ENCODE data around the gene R3HDML. TPM values are rescaled to one million over a fixed set of nuclear protein-coding genes. Genes with fewer than 3 reads are reported as not detected.

The R3HDML gene
- total and polyA plus RNA-seq, 2 of the 13 experiments (the other 11 are each of a cell fraction or from before 2014, with no cell fraction given) = not detected

DNA sequence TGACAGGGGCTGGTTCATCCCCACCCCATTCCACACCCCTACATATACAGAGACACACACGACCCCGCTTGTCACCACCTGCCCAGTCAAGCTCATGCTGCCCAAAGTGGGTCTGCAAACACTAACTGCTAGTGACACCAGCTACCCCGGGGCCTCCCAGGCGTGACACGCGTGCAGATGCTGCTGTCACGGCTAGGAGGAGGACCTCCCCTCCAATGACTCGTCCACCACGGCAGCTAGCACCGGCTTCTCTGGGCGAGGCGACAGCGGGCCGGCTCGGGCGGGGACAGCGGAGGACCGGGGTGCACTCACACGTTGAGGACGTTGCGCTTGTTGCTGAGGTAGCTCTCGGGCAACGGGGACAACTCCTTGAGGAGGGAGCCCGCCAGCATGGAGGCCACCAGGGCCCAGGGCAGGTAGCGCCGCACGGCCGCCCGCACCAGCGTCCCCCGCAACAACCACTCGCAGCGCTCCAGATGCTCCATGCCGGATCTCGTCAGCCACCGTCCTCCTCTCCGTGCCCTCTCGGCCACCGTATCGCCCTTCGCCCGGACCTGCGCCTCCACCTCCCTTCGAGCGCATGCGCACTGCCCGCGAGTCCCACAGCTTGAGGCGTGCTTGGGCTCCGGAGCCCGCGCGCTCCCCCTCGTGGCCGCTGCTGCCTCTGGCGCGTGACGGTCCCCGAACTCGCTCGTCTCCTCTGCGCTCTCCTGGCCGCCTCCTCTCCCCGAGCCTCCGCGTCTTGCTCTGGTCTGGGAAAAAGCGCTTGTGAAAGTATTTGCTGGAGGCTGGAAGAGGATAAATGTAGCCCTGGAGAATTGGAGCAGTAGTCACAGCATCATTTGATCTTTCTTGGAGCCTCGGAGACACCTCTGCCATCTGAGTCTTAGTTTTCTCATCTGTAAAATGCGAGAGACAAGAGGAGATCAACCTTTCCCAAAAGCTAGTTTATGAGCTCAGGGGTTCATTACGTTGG lies 25.9 kb upstream of the R3HDML start, which contains the start of gene FITM2 (continued):
- TF ChIP-seq, protein P1, sequence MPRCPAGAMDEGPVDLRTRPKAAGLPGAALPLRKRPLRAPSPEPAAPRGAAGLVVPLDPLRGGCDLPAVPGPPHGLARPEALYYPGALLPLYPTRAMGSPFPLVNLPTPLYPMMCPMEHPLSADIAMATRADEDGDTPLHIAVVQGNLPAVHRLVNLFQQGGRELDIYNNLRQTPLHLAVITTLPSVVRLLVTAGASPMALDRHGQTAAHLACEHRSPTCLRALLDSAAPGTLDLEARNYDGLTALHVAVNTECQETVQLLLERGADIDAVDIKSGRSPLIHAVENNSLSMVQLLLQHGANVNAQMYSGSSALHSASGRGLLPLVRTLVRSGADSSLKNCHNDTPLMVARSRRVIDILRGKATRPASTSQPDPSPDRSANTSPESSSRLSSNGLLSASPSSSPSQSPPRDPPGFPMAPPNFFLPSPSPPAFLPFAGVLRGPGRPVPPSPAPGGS (CRISPR knock-in tag; IDR thresholded peaks at IDR 0.05) = peak; percentile 91
- TF ChIP-seq SNAI1 (CRISPR knock-in tag; IDR thresholded peaks at IDR 0.05; ENCODE audit: borderline replicate concordance) = no peak
- TF ChIP-seq MATR3 (CRISPR knock-in tag; IDR thresholded peaks at IDR 0.05) = no peak
- TF ChIP-seq, protein P2, sequence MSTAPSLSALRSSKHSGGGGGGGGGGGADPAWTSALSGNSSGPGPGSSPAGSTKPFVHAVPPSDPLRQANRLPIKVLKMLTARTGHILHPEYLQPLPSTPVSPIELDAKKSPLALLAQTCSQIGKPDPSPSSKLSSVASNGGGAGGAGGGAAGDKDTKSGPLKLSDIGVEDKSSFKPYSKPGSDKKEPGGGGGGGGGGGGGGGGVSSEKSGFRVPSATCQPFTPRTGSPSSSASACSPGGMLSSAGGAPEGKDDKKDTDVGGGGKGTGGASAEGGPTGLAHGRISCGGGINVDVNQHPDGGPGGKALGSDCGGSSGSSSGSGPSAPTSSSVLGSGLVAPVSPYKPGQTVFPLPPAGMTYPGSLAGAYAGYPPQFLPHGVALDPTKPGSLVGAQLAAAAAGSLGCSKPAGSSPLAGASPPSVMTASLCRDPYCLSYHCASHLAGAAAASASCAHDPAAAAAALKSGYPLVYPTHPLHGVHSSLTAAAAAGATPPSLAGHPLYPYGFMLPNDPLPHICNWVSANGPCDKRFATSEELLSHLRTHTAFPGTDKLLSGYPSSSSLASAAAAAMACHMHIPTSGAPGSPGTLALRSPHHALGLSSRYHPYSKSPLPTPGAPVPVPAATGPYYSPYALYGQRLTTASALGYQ (CRISPR knock-in tag; IDR thresholded peaks at IDR 0.05) = no peak
- TF ChIP-seq REXO4 (CRISPR knock-in tag; IDR thresholded peaks at IDR 0.05; ENCODE audit: borderline replicate concordance) = no peak
- peak; percentile 94 for TF ChIP-seq THAP11 (CRISPR knock-in tag; IDR thresholded peaks at IDR 0.05)
- TF ChIP-seq, protein P3, sequence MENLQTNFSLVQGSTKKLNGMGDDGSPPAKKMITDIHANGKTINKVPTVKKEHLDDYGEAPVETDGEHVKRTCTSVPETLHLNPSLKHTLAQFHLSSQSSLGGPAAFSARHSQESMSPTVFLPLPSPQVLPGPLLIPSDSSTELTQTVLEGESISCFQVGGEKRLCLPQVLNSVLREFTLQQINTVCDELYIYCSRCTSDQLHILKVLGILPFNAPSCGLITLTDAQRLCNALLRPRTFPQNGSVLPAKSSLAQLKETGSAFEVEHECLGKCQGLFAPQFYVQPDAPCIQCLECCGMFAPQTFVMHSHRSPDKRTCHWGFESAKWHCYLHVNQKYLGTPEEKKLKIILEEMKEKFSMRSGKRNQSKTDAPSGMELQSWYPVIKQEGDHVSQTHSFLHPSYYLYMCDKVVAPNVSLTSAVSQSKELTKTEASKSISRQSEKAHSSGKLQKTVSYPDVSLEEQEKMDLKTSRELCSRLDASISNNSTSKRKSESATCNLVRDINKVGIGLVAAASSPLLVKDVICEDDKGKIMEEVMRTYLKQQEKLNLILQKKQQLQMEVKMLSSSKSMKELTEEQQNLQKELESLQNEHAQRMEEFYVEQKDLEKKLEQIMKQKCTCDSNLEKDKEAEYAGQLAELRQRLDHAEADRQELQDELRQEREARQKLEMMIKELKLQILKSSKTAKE (CRISPR knock-in tag; IDR thresholded peaks at IDR 0.05; ENCODE audit: borderline replicate concordance) = no peak
- peak; percentile 94; the same call in 1 of the 2 replicates for TF ChIP-seq ZNF180 (CRISPR knock-in tag; IDR thresholded peaks at IDR 0.05; ENCODE audit: borderline replicate concordance, low read depth)
- peak; percentile 77 for TF ChIP-seq DR1 (CRISPR knock-in tag; IDR thresholded peaks at IDR 0.05)
- no peak for TF ChIP-seq GATA4 (IDR thresholded peaks at IDR 0.05; ENCODE audit: borderline replicate concordance, low read depth)
- 0 out of 2 replicates have a peak, but pooled peaks have one; percentile 36 for TF ChIP-seq ZNF713 (CRISPR knock-in tag; IDR thresholded peaks at IDR 0.05)
- TF ChIP-seq ZNF737 (CRISPR knock-in tag; IDR thresholded peaks at IDR 0.05; ENCODE audit: borderline replicate concordance) = peak; percentile 98; the same call in 1 of the 2 replicates
- TF ChIP-seq, protein P4, sequence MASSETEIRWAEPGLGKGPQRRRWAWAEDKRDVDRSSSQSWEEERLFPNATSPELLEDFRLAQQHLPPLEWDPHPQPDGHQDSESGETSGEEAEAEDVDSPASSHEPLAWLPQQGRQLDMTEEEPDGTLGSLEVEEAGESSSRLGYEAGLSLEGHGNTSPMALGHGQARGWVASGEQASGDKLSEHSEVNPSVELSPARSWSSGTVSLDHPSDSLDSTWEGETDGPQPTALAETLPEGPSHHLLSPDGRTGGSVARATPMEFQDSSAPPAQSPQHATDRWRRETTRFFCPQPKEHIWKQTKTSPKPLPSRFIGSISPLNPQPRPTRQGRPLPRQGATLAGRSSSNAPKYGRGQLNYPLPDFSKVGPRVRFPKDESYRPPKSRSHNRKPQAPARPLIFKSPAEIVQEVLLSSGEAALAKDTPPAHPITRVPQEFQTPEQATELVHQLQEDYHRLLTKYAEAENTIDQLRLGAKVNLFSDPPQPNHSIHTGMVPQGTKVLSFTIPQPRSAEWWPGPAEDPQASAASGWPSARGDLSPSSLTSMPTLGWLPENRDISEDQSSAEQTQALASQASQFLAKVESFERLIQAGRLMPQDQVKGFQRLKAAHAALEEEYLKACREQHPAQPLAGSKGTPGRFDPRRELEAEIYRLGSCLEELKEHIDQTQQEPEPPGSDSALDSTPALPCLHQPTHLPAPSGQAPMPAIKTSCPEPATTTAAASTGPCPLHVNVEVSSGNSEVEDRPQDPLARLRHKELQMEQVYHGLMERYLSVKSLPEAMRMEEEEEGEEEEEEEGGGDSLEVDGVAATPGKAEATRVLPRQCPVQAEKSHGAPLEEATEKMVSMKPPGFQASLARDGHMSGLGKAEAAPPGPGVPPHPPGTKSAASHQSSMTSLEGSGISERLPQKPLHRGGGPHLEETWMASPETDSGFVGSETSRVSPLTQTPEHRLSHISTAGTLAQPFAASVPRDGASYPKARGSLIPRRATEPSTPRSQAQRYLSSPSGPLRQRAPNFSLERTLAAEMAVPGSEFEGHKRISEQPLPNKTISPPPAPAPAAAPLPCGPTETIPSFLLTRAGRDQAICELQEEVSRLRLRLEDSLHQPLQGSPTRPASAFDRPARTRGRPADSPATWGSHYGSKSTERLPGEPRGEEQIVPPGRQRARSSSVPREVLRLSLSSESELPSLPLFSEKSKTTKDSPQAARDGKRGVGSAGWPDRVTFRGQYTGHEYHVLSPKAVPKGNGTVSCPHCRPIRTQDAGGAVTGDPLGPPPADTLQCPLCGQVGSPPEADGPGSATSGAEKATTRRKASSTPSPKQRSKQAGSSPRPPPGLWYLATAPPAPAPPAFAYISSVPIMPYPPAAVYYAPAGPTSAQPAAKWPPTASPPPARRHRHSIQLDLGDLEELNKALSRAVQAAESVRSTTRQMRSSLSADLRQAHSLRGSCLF (CRISPR knock-in tag; IDR thresholded peaks at IDR 0.05; ENCODE audit: borderline replicate concordance) = no peak
- TF ChIP-seq, protein P5, sequence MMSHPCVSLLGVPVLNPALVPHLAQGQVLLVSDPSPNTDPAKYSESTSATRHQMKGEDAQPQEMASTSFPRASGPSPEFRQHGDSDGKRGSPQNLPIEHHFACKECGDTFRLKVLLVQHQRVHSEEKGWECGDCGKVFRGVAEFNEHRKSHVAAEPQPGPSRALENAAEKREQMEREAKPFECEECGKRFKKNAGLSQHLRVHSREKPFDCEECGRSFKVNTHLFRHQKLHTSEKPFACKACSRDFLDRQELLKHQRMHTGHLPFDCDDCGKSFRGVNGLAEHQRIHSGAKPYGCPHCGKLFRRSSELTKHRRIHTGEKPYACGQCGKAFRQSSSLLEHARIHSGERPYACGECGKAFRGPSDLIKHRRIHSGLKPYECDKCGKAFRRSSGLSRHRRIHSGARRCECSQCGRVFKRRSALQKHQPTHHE (CRISPR knock-in tag; IDR thresholded peaks at IDR 0.05; ENCODE audit: borderline replicate concordance) = peak; percentile 93; the same call in 1 of the 2 replicates
- TF ChIP-seq ZNF567 (CRISPR knock-in tag; IDR thresholded peaks at IDR 0.05; ENCODE audit: borderline replicate concordance) = no peak

Data from HepG2 (cell line).